Body of pancreas (tissue), 4 donors: ENCODE results near the gene TASL.

Experiments
- POLR2A ChIP-seq, 3 donors: fragments of 450-650 bp; IDR thresholded peaks; one replicate each; pipeline ENCODE4 v1.6.1; 2016; ENCODE audit warnings: antibody characterized with exemption in 3 of 3, mild to moderate bottlenecking in 2 of 3
- TF ChIP-seq, protein P1 (sequence below), 7 experiments: fragments of 450-650 bp in 4 of 7; fragments of 200-600 bp in 3 of 7; sonication (generic) in 3 of 7; IDR thresholded peaks; one replicate each; pipeline ENCODE4 v1.5.1; 2016 to 2019; ENCODE audit warnings: antibody characterized with exemption in 7 of 7

- TF ChIP-seq, protein P1, sequence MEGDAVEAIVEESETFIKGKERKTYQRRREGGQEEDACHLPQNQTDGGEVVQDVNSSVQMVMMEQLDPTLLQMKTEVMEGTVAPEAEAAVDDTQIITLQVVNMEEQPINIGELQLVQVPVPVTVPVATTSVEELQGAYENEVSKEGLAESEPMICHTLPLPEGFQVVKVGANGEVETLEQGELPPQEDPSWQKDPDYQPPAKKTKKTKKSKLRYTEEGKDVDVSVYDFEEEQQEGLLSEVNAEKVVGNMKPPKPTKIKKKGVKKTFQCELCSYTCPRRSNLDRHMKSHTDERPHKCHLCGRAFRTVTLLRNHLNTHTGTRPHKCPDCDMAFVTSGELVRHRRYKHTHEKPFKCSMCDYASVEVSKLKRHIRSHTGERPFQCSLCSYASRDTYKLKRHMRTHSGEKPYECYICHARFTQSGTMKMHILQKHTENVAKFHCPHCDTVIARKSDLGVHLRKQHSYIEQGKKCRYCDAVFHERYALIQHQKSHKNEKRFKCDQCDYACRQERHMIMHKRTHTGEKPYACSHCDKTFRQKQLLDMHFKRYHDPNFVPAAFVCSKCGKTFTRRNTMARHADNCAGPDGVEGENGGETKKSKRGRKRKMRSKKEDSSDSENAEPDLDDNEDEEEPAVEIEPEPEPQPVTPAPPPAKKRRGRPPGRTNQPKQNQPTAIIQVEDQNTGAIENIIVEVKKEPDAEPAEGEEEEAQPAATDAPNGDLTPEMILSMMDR (IDR thresholded peaks at IDR 0.05): no peak
- no peak for TF ChIP-seq POLR2A (IDR thresholded peaks at IDR 0.05)
These were observed 34.7 kb upstream of the TASL start for GRCh38 chrX:30612250-30612655.
